Islet of Langerhans (tissue), 1 donor: ENCODE results near the gene TEF.

Experiments
- FAIRE-seq: peaks from one replicate; lab custom pipeline; 2011; peaks lifted over from hg19 to GRCh38; lab: Jason Lieb, UNC

The TEF gene

DNA sequence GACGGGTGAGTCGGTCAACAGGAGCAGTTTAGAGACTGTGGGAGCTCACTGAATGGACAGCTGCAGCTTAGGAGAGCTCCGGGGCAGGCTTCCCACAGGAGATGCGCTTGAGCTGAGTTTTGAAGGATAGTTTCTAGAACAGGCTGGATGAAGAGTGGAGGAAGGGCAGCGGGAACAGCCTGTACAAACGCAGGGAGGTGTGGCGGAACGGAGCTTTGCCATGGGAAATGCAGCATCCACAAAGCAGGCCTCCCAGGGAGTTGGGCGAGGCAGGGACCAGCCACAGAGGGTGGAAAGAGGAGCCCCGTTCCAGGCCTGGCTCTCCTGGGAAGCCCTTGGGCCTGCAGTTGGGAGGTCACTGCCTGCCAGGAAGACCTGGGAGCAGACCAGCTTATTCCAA lies 26.8 kb upstream of the TEF start:
- no peak for FAIRE-seq

DNA sequence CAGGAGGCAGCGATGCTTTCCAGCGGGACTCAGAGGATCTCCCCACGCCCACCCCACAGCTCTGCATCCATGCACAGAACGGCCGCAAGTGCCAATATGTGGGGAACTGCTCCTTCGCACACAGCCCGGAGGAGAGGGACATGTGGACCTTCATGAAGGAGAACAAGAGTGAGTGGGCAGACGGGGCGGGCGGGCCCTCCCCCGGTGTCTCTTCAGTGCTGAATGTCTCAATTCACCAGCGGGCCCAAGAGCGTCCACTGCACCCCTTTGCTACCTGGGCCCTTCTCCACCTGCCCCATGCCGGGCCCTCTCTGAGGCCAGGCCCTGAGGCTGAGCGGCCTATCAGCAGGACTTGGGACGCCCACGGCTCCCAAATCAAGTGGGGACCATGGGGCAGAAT lies 25.8 kb upstream of the TEF start:
- FAIRE-seq: no peak

DNA sequence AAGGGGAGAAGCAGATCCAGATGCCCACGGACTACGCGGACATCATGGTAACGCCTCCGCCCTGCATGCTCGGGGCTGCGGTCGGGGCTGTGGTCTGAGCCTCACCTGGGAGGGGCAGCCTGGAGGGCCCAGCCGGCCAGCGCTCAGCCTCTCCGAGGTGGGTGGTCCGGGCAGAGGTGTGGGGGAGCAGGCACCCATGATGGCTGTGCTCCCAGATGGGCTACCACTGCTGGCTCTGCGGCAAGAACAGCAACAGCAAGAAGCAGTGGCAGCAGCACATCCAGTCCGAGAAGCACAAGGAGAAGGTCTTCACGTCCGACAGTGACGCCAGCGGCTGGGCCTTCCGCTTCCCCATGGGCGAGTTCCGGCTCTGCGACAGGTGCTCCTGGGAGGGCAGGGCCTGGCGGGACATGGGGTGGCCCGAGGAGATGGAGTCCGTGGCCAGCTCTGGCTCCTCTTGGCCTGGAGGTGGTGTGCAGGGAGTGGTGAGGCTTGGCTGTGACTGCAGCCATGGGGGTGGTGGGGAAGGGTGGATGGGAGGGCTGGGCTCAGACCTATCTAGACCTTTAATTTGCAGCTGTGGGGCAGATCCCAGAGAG lies 25.2 kb upstream of the TEF start:
- no peak for FAIRE-seq

DNA sequence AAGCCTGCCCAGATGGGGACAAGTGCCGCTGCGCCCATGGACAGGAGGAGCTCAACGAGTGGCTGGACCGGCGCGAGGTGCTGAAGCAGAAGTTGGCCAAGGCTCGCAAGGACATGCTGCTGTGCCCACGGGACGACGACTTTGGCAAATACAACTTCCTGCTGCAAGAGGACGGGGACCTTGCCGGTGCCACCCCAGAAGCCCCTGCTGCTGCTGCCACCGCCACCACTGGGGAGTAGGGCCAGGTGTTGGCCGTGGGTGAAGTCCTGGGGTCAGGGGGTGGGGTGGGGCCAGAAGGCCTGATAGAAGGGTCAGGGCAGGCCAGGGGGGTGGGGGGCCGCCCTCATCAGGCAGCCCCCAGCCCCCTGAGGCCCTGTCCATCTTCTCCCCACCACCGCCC lies 24.6 kb upstream of the TEF start:
- no peak for FAIRE-seq

DNA sequence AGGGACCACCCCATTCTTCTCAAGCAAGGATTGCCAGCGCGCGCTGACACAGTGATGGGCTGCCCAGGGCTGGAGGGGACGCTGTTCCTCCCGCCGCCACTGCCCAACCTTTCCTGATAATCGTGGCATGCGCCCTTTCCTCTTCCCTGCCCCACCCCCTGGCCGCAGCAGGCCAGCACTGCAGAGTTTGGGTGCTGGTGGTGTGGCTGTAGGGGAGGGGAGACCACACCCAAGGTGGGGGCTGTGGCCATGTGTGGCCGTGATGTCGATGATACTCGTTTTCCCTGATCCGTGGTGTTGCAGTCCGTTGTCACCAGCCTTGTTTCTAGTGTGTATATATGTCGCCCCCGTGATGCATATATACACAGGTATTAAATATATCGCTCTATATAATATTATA lies 22.8 kb upstream of the TEF start:
- no peak for FAIRE-seq

DNA sequence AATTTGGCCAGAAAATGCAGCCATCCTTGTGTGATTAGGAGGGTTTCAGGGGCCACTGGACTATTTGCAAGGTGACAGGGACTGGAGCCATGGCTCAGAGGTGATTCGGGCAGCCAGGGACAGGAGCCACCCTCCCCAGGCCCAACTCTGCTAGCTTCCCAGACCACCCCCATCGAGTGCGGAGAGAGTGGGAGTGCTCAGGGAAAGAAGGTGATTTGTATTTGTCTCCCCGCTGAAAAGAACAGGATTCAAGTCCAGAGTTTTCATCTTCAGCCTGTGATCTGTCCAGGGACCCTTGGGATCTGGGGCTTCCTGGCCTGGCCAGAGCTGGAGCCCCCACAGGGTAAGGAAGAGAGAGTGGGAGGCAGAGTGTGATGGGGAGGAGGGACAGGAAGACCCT lies 22.4 kb upstream of the TEF start:
- no peak for FAIRE-seq

DNA sequence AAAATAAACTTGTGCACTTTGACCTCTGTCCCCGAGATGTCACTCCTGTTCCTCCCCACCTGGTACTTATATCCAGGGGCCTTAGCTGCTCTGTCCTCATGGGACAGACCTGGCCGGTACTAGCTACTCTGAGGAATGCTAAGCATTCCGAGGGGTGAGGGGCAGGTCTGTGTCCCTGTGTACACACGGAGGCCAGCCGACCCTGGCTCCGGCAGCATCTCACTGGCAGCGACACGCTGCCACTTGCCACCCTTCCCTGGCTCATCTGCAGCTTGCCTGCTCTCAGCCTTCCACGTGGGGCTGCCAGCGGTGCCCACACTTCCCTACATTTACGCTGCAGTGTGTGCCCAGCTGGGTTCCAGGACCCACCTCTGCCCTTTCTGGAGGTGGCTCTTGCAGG lies 21.6 kb upstream of the TEF start:
- FAIRE-seq: no peak

DNA sequence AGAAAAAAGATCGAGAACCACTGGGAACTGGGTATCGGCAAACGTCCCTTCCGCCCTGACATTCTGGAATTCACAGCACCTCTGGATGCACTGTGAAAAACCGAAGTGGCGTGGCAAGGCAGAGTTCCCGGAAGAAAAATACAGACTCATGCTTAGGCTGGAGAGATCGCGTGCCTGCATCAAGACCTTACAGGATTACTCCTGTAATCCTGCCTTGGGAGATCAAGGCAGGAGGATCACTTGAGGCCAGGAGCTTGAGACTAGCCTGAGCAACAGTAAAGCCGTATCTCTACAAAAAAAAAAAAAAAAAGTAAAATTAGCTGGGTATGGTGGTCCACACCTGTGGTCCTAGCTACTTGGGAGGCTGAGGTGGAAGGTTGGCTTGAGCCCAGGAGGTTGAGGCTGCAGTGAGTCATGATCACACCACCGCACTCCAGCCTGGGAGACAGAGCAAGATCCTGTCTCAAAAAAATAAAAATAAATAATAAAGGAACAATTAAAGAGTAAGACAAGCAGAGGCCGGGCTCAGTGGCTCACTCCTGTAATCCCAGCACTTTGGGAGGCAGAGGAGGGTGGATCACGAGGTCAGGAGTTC lies 19.9 kb upstream of the TEF start:
- no peak for FAIRE-seq

DNA sequence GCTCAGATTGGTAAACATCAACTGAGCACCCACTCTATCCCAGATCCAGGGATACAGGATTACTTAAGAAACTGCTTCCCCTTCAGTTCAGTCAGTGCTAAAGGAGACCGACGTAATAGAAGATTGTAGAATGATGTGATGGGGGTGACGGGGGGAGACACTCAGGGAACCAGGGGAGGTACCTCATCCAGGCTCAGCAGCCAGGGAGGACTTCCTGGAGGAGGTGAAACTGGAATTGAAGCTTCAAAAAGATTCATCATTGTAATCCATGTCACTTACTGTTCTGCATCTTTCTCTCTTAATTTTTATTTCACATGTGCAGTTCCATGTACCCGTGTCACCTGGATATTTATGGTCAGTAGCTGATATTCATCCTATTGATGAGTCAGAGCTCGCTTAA lies 19.1 kb upstream of the TEF start:
- no peak for FAIRE-seq

DNA sequence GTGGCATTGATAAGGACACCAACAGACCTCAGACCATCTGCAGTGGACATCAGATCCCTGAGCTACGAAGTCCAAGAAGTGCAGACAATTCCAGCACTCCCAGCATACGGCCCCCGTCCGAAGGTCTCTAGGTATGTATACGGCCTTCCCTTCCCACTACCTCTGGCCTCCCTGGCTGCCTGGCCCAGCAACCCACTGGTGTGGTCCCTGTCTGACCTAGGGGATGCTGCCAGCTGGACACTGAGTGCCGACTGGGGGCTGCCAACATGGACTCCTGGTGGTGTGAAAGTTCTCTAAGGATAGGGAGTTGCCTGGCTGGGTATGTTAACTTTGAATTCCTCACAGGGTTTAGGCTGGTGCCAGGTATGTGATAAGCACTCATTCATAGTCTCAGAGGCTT lies 17.5 kb upstream of the TEF start:
- FAIRE-seq: no peak

DNA sequence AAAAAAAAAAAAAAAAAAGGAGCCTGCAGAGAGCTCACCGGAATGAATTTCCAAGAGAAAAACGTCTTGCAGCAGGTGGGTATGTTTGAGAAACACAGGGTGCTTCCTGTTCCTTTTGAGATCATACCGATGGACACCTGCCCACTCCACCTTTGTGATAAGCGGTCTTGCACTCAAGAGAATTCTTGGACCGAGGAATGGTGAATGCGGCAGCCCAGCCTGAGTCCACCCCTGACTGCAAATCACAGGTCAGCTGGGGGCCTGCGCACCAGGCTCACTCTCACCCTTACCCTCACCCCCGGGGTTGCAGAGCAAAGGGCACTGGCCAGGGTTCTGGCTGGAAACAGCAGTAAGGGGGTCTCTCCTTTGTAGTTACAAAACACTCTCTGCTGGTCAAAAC lies 16.8 kb upstream of the TEF start:
- FAIRE-seq: no peak

DNA sequence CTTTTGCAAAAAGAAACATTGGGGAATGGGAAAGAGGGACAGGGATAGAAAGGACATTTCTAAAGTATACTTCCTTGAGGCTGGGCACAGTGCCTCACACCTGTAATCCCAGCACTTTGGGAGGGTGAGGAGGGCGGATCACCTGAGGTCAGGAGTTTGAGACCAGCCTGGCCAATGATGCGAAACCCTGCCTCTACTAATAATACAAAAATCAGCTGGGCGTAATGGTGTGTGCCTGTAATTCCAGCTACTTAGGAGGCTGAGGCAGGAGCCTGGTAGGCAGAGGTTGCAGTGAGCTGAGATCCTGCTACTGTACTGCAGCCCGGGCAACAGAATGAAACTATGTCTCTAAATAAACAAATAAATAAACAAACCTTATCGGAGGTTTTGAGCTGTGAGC lies 16.3 kb upstream of the TEF start:
- no peak for FAIRE-seq

DNA sequence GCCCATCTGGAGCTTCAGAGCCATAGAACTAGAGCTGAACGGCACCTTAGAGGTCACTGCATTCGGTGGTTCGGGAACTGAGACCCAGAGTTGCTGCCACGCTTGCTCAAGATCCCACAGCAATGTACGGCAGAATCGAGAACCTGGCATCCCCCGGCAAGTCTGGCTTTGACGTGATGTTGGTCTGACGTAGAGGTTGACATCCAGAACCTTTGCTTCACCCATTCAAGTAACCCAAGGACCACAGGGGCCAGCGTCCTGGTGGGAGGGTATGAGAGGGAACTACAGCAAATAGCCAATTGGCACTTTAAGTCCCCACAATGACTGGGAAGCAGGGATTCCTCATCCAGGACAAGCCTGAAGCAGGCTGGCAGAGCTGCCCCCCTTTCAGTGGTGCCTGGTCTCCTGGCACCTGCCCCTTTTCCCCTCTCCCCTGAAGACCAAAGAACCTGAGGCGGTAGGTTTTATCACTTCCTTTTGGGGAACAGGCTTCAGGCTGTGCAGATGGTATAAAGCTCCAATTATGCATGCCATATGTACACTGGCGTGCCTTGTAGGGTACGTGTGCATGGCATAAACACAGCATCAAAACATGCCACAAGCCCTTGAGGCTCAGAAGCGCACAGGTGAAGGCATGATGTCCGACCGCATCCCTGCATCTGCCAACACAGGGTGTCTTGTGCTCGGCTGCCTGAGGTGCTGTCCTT lies 15.3 kb upstream of the TEF start:
- FAIRE-seq: no peak

DNA sequence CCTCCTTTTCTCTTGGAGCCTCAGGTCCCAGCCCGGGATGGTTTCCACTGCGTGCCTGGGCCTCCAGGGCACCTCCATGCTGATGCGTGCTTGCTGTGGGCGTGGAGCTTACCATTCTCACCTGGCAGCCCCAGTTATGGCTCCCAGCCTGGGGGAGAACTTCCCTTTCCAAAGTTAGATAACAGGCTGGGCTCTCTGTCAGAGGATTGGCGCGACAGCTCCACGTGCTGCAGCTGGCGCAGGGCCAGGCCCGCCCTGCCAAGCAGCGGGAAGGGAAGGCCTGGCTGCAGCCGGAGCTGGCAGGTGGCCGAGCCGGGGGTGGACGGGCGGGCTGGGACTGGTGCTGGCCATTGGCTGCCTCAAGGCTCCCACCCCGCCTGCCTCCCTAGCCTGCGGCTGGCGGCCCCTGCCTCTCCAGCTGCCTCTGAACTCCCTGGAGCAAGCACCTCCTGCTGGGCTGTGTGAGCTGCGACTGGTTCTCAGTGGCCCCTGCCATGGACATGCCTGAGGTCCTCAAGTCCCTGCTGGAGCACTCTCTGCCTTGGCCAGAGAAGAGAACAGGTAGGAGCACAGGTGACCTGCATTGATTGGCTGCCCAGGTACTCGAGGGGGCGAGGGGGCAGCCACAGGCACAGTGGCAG lies 14.6 kb upstream of the TEF start:
- FAIRE-seq: no peak

DNA sequence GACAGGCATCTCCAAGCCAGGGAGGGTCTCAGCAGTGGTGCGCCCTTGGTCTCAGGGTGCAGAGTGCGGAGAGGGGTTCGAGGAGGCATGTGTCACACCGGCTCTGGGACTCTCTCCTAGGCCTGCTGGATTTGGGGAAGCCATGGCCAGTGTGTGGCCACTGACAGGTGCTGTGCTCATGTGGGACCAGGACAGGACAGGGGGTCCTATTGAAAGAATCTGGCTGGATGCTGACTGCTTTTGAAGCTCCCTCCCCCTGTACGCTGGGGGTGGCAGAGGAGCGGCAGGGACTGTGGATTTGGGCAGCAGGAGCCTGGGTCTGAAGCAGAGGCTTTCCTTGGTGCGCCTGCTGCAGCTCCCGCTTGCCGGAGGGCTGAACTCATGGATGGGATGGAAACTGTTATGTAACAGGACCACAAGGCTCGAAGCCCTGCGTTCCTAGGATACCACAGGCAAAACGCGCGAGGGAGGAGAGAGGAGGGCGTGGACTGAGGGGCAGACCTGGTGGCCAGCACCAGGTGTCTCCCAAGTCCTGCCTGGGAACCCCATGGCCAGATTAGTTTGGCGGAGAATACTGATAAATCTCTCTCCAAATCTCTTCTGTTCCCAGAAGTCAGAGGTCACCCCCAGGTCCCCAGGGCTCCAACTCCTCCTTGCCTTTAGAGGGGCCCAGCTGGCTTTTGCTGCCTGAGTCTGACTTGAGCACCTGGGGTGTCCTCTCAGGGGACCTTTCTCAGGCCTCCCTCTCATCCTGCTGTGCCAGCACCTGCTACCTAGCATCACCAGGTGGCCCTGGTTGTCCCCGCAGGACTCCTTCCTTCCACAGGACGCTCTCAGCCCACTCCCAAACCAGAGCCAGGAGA lies 13.8 kb upstream of the TEF start:
- FAIRE-seq: no peak

DNA sequence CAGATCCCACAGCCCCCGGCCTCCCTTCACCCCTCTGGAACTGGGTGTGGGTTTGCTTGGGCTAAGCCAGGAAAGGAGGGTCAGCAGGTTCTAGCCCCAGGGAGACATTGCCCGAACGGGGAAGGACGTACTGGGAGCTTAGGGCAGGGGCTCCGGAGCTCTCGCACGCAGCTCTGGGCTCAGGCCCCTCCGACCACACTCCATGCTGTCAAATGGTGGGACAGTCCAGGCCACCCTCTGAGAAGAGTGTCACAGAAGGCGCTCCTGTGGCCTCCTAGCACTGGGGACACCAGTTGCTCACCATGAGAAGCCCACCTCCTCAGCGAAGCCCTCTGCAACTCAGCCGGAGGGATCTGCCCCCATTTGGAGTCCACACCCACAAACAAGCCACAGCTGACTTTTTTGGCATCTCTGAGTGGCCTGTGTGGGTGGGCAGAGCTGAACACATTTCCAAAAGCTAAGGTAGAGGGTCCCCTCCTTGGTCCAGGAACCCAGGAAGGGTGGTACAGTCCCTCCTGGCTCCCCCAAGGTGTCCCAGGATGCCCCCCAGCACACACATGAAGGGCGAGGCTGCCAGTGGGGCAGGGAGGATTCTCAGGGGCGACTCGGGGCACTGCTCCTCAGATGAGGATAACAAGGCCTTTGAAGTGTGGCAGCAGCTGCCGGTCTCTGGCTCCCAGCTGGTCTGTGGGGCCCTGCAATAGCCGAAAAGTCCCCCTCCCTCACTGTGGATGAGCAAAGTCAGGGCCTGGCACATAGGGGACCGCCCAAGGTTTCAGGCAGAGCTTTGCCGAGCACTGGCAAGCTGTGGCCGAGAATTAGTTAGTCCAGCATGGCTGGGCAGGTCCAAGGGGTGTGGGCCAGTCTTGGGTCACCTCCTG lies 13.0 kb upstream of the TEF start:
- FAIRE-seq: no peak

DNA sequence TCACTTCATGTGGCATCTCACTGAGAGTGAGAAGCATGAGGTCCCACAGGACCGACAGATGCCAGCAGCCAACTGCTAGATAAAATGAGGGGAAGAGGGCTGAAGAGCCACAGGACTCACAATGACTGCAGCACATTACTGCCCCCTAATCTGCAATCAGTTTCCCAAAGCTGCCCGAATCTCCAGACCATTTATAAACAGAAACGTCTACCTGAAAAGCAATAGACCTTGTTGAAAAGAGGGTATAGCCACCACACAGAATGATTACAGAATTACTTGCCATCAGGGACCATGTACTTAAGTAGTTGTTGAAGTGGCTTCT lies 12.4 kb upstream of the TEF start:
- FAIRE-seq: no peak

DNA sequence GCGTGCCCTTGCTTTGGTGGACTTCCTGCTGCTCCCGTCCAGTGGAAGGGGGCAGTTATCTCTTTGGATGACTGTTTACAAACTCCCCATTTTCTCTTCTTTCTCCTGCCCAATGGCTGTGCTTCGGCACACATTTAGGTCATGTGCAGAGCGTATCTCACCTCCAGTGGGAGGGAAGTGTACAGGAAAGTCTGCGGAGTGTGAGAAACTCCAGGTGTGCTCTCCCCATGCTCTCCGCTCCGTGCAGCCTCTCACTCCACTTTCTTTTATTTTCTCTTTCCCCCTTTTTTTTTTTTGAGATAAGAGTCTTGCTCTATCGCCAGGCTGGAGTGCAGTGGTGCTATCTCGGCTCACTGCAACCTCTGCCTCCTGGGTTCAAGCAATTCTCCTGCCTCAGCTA lies 11.9 kb upstream of the TEF start:
- no peak for FAIRE-seq

DNA sequence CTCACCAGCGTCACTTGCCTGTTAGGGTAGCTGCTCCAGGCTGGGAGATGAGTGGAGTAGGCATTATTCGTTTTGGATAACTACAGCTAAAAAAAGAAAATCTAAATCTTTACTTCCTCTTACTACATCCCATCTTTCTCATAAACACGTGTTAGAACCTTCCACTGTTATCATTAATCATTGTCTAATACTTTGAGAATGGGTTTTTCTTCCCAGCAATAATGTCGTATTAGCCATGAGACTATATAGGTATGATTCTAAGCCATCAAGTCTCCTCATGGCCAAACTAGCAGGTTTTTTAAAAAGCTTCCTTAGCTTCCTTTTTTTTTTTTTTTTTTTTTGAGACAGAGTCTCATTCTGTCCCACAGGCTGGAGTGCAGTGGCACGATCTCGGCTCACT lies 3.9 kb upstream of the TEF start:
- FAIRE-seq: no peak

DNA sequence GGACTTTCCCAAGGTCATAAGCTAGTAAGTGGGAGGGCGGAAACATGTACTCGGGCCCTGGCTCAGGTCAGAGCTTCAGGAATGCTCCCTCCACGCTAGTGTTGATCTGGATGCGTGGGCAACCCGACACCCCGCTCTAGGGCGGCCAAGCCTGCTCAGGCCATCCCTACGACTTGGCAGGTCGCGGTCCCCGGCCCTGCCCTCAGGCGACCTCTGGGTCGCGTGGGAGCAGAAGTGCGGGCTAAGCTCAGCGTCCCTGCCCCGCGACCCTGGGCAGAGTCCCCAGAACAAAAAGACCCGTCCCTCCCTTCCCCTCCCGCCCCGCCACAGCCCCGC lies 781 bp upstream of the TEF start:
- no peak for FAIRE-seq

DNA sequence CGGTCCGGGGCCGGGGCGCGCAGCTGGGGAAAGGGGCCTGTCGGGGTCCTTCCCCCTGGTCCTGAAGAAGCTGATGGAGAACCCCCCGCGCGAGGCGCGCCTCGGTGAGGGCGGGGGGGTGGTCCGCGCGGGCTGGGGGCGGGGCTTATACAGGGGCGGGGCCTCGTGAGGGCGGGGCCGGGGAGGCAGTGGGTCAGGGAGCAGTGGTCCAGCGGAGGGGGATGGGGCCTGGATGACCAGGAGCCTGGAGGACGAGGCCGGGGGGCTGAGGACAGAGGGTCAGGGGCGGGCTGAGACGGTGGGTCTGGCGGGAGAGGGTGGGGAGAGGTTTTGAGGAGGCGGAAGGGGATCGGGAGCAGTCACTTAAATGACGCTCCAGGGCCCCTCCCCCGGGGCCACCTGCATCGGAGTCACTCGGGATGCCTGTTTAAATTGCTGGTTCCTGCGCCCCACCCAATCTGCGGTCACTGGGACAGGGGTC lies 396 bp downstream of the TEF start:
- FAIRE-seq: no peak

DNA sequence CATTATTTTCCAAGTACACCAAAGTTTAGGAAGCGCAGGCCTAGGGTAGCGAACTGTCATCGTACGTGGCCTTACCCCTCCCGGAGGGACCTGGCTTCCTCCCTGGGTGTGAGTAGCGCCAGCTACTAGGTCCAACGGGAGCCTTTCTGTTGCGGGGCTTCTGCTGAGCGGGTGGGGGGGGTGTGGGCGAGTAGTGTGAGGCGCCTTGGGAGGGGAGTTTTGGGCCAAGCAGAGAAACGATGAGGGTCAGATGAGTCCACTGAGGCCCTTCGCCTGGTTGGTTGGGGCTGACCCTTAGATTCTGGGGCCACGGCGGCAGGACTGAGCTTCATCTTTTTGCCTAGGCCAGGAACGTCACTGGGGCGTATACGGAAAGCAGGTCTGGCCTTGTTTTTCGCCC lies 868 bp downstream of the TEF start:
- FAIRE-seq: no peak
